GM18909 (cell line): ENCODE data around the gene RBM26.

ENCODE experiments used
- ATAC-seq: cut with Tn5 transposase; IDR thresholded peaks from one replicate; pipeline ENCODE4 v1.9.1; 2021; ENCODE audit warnings: mild to moderate bottlenecking; ENCODE audit not compliant: unreplicated experiment, poor library complexity

Gene RBM26

GRCh38 chr13:79346300-79346914 is 59.6 kb downstream of the RBM26 start:
- ATAC-seq: no peak

GRCh38 chr13:79341202-79341601 is 64.9 kb downstream of the RBM26 start:
- ATAC-seq: no peak

- no peak for ATAC-seq
Measured at GRCh38 chr13:79340490-79340889, 65.6 kb downstream of the RBM26 start.

GRCh38 chr13:79338343-79338742 is 67.7 kb downstream of the RBM26 start:
- ATAC-seq: no peak

- no peak for ATAC-seq
Measured at GRCh38 chr13:79336966-79337365, 69.1 kb downstream of the RBM26 start.

GRCh38 chr13:79328510-79328909 is 77.5 kb downstream of the RBM26 start:
- ATAC-seq: no peak

GRCh38 chr13:79320433-79320832 is 85.6 kb downstream of the RBM26 start:
- no peak for ATAC-seq

- no peak for ATAC-seq
Measured at GRCh38 chr13:79318664-79319063, 87.4 kb downstream of the RBM26 start.

- no peak for ATAC-seq
Measured at GRCh38 chr13:79317856-79318255, 88.2 kb downstream of the RBM26 start.

GRCh38 chr13:79314652-79315051 is 91.4 kb downstream of the RBM26 start:
- no peak for ATAC-seq

- no peak for ATAC-seq
Measured at GRCh38 chr13:79312340-79312855, 93.7 kb downstream of the RBM26 start.

GRCh38 chr13:79311386-79311785 is 94.7 kb downstream of the RBM26 start:
- no peak for ATAC-seq

GRCh38 chr13:79309690-79310089 is 96.4 kb downstream of the RBM26 start:
- no peak for ATAC-seq

GRCh38 chr13:79307866-79308298 is 98.2 kb downstream of the RBM26 start:
- ATAC-seq: peak; percentile 66

GRCh38 chr13:79307433-79307861 is 98.6 kb downstream of the RBM26 start:
- no peak for ATAC-seq

- ATAC-seq: no peak
Measured at GRCh38 chr13:79306650-79307049, 99.4 kb downstream of the RBM26 start.

GRCh38 chr13:79297128-79297527 is 108.9 kb downstream of the RBM26 start:
- ATAC-seq: peak; percentile 68

- ATAC-seq: no peak
Measured at GRCh38 chr13:79295906-79296706, 109.9 kb downstream of the RBM26 start.

GRCh38 chr13:79290595-79291244 is 115.3 kb downstream of the RBM26 start:
- ATAC-seq: no peak

GRCh38 chr13:79289571-79289970 is 116.5 kb downstream of the RBM26 start:
- no peak for ATAC-seq
